HEK293 (cell line): ENCODE results near the gene AP3B1.
A peak's percentile ranks its signal among the peaks of the same experiment; 100 is the strongest.

Source experiments
- CTCF ChIA-PET: fragments of 350-600 bp; formaldehyde crosslinking; extraction: SDS; loops from one replicate; lab custom pipeline; 2021; ENCODE audit warnings: antibody characterized with exemption; lab: Yijun Ruan, JAX
- POLR2A ChIA-PET: fragments of 300-600 bp; formaldehyde crosslinking; extraction: SDS; loops from one replicate; lab custom pipeline; 2020; ENCODE audit warnings: antibody characterized with exemption, inconsistent platforms; lab: Yijun Ruan, JAX
- H3K27ac ChIP-seq: fragments of 200-500 bp; sonication (Bioruptor generic); 2 replicates; pipeline ENCODE4 v1.5.1; 2014; ENCODE audit warnings: low read depth, low read length, control low read depth, inconsistent platforms; ENCODE audit errors: extremely low read depth
- H3K36me3 ChIP-seq, 2 experiments: fragments of 200-500 bp in 1 of 2; sonication (Bioruptor generic) in 1 of 2; 1 replicate in 1 of 2; 2 replicates in 1 of 2; pipeline ENCODE4 v1.5.1; 2014 to 2017; ENCODE audit warnings: inconsistent platforms in 2 of 2, low read length in 2 of 2; ENCODE audit not compliant: control insufficient read depth in 2 of 2, insufficient read depth in 1 of 2
- H3K4me1 ChIP-seq: fragments of 200-500 bp; sonication (Bioruptor generic); 2 replicates; pipeline ENCODE4 v1.5.1; 2014; ENCODE audit warnings: mild to moderate bottlenecking, low read length, inconsistent platforms; ENCODE audit not compliant: control insufficient read depth, insufficient read depth
- H3K4me3 ChIP-seq: 2 replicates; pipeline ENCODE4 v1.5.1; 2011; ENCODE audit warnings: low read depth, mild to moderate bottlenecking, control low read depth, low read length, moderate library complexity
- H3K9me3 ChIP-seq: fragments of 200-500 bp; sonication (Bioruptor generic); 2 replicates; pipeline ENCODE4 v1.5.1; 2014; ENCODE audit warnings: low read depth, low read length, inconsistent platforms; ENCODE audit not compliant: control insufficient read depth, insufficient read depth
- KLF10 ChIP-seq: fragments of 450-650 bp; IDR thresholded peaks from 2 replicates; pipeline ENCODE4 v1.5.1; 2018; ENCODE audit warnings: missing biosample characterization, mild to moderate bottlenecking, missing genetic modification characterization
- SETDB1 ChIP-seq: IDR thresholded peaks from one replicate; pipeline ENCODE4 v1.6.1; 2017; ENCODE audit warnings: mild to moderate bottlenecking, low read length, moderate library complexity, mixed read lengths; ENCODE audit not compliant: insufficient read length
- WT1 ChIP-seq: fragments of 450-650 bp; formaldehyde crosslinking; IDR thresholded peaks from 2 replicates; pipeline ENCODE4 v1.5.1; 2016; ENCODE audit warnings: missing biosample characterization, missing genetic modification characterization
- ZBTB20 ChIP-seq: fragments of 450-650 bp; formaldehyde crosslinking; IDR thresholded peaks from 2 replicates; pipeline ENCODE4 v1.5.1; 2016; ENCODE audit warnings: missing biosample characterization, missing genetic modification characterization
- ZBTB21 ChIP-seq: fragments of 450-650 bp; formaldehyde crosslinking; IDR thresholded peaks from 2 replicates; pipeline ENCODE4 v1.5.1; 2017; ENCODE audit warnings: missing biosample characterization, missing genetic modification characterization
- ZIC2 ChIP-seq: fragments of 450-650 bp; formaldehyde crosslinking; IDR thresholded peaks from 2 replicates; pipeline ENCODE4 v1.5.1; 2016; ENCODE audit warnings: missing biosample characterization, missing genetic modification characterization
- ZNF121 ChIP-seq: fragments of 450-650 bp; formaldehyde crosslinking; IDR thresholded peaks from 2 replicates; pipeline ENCODE4 v1.5.1; 2016; ENCODE audit warnings: missing biosample characterization, missing genetic modification characterization
- ZNF184 ChIP-seq: fragments of 450-650 bp; IDR thresholded peaks from 2 replicates; pipeline ENCODE4 v1.5.1; 2018; ENCODE audit warnings: missing biosample characterization, mild to moderate bottlenecking, missing genetic modification characterization
- ZNF19 ChIP-seq: fragments of 450-650 bp; formaldehyde crosslinking; IDR thresholded peaks from 2 replicates; pipeline ENCODE4; 2016; ENCODE audit warnings: missing biosample characterization, missing genetic modification characterization, low read depth
- ZNF202 ChIP-seq: fragments of 450-650 bp; formaldehyde crosslinking; IDR thresholded peaks from 2 replicates; pipeline ENCODE4 v1.5.1; 2016; ENCODE audit warnings: missing biosample characterization, missing genetic modification characterization, borderline replicate concordance
- ZNF223 ChIP-seq: fragments of 450-650 bp; formaldehyde crosslinking; IDR thresholded peaks from 2 replicates; pipeline ENCODE4 v1.5.1; 2016; ENCODE audit warnings: missing biosample characterization, missing genetic modification characterization
- ZNF335 ChIP-seq: fragments of 450-650 bp; formaldehyde crosslinking; conservative IDR thresholded peaks from 2 replicates; pipeline ENCODE4 v1.5.1; 2016; ENCODE audit warnings: missing biosample characterization, missing genetic modification characterization
- ZNF48 ChIP-seq: fragments of 450-650 bp; formaldehyde crosslinking; IDR thresholded peaks from 2 replicates; pipeline ENCODE4 v1.5.1; 2016; ENCODE audit warnings: missing biosample characterization, missing genetic modification characterization
- ZNF623 ChIP-seq: fragments of 450-650 bp; formaldehyde crosslinking; IDR thresholded peaks from 2 replicates; pipeline ENCODE4 v1.5.1; 2016; ENCODE audit warnings: missing biosample characterization, missing genetic modification characterization
- ZNF677 ChIP-seq: fragments of 450-650 bp; IDR thresholded peaks from 2 replicates; pipeline ENCODE4 v1.5.0; 2018; ENCODE audit warnings: missing biosample characterization, mild to moderate bottlenecking, missing genetic modification characterization, moderate library complexity
- ZNF768 ChIP-seq: fragments of 450-650 bp; formaldehyde crosslinking; IDR thresholded peaks from 2 replicates; pipeline ENCODE4 v1.5.1; 2018; ENCODE audit warnings: missing biosample characterization, mild to moderate bottlenecking, missing genetic modification characterization
- ZNF843 ChIP-seq: fragments of 450-650 bp; formaldehyde crosslinking; IDR thresholded peaks from 2 replicates; pipeline ENCODE4 v1.5.1; 2016; ENCODE audit warnings: missing biosample characterization, missing genetic modification characterization
- ZSCAN23 ChIP-seq: fragments of 450-650 bp; formaldehyde crosslinking; IDR thresholded peaks from 2 replicates; pipeline ENCODE4 v1.5.1; 2016; ENCODE audit warnings: missing biosample characterization, missing genetic modification characterization
- TF ChIP-seq, protein P1 (sequence below): fragments of 450-650 bp; formaldehyde crosslinking; IDR thresholded peaks from 2 replicates; pipeline ENCODE4; 2016; ENCODE audit warnings: missing biosample characterization, missing genetic modification characterization
- TF ChIP-seq, protein P2 (sequence below): fragments of 450-650 bp; formaldehyde crosslinking; IDR thresholded peaks from 2 replicates; pipeline ENCODE4 v1.5.1; 2016; ENCODE audit warnings: missing biosample characterization, missing genetic modification characterization

Gene AP3B1

DNA sequence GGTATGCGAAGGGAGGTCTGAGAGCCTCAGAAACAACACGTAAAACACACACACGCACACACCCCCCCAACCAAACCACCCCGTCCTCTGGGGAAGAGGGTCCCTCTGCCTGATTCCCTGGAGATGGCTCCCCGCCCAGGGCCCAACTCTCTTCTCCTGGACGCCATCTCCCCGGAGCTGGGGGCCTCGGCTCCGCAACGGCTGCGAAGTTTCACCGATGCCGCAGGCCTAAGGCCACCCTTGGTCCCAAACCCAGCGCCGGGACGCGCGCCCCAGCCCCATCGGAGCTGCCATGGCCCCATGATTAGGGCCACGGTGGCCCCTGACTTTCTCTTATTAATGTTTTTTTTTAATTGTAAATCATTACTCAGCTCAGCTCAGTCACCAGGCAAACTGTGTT lies 337.0 kb downstream of the AP3B1 start:
- no peak for TF ChIP-seq ZNF19 (tag by site-specific recombination)
- TF ChIP-seq, protein P1, sequence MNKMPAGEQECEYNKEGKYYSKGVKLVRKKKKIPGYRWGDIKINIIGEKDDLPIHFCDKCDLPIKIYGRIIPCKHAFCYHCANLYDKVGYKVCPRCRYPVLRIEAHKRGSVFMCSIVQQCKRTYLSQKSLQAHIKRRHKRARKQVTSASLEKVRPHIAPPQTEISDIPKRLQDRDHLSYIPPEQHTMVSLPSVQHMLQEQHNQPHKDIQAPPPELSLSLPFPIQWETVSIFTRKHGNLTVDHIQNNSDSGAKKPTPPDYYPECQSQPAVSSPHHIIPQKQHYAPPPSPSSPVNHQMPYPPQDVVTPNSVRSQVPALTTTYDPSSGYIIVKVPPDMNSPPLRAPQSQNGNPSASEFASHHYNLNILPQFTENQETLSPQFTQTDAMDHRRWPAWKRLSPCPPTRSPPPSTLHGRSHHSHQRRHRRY (tag by site-specific recombination): no peak
- no peak for TF ChIP-seq ZSCAN23 (tag by site-specific recombination)
- peak; percentile 77 for TF ChIP-seq ZNF202
- no peak for TF ChIP-seq ZBTB20 (tag by site-specific recombination)
- H3K4me3 ChIP-seq: no peak overlapping the region
- H3K4me1 ChIP-seq: no peaks in the 10 kb centered on the region
- no peaks in the 10 kb centered on the region for H3K36me3 ChIP-seq
- no peak overlapping the region for H3K27ac ChIP-seq
- CTCF ChIA-PET: interaction anchor here (0.7 kb wide), 1 partner anchor 789 kb away, joined by 3 read pairs; no protein-coding TSS in a partner anchor
- no peaks in the 10 kb centered on the region for H3K9me3 ChIP-seq
- POLR2A ChIA-PET: no interaction called here

DNA sequence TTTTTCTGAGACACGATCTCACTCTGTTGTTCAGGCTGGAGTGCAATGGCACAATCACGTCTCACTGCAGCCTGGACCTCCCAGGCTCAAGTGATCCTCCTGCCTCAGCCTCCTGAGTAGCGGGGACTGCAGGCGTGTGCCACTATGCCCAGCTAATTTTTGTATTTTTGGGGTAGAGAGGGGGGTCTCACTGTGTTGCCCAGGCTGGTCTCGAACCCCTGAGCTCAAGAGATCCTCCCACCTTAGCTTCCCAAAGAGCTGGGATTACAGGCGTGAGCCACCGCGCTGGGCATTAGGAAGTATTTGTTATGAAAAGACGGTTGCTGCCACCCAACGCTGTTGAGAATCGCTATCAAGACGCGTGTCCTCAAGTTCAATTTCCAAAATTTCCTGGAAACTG lies 337.4 kb downstream of the AP3B1 start:
- H3K36me3 ChIP-seq: no peaks in the 10 kb centered on the region
- no peaks in the 10 kb centered on the region for H3K4me1 ChIP-seq
- TF ChIP-seq ZNF335 (tag by site-specific recombination) (no peak), ZNF121 (peak; percentile 67)
- TF ChIP-seq, all 188 proteins: peak for 1
- Histone ChIP-seq H3K9me3 (no peaks in the 10 kb centered on the region), H3K27ac (no peak overlapping the region), H3K4me3 (no peak overlapping the region)
- POLR2A ChIA-PET: no interaction called here
- CTCF ChIA-PET: no interaction called here

DNA sequence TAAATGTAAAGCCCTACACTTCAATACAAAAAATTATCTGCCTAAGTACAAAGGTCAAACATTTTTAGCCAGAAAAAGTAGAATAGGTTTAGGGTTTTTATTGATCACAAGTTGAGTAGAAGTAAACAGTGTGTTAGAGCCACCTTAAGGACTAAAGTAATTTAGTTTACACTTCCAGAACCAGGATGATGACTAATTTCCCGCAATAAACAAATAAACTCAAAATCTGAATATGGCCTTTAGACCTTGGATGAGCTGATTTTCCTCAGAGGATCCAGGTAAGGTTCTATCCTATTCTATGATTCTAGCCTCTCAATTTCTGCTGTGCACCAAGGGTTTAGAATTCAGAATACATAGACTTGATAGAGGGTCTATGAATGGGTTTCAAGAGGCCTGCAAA lies 338.9 kb downstream of the AP3B1 start:
- H3K9me3 ChIP-seq: no peaks in the 10 kb centered on the region
- H3K4me3 ChIP-seq: no peak overlapping the region
- ChIA-PET CTCF (no interaction called here), POLR2A (no interaction called here)
- H3K27ac ChIP-seq: no peak overlapping the region
- no peaks in the 10 kb centered on the region for H3K36me3 ChIP-seq
- no peaks in the 10 kb centered on the region for H3K4me1 ChIP-seq
- peak; percentile 32 for TF ChIP-seq SETDB1
- no peak for TF ChIP-seq ZNF121

DNA sequence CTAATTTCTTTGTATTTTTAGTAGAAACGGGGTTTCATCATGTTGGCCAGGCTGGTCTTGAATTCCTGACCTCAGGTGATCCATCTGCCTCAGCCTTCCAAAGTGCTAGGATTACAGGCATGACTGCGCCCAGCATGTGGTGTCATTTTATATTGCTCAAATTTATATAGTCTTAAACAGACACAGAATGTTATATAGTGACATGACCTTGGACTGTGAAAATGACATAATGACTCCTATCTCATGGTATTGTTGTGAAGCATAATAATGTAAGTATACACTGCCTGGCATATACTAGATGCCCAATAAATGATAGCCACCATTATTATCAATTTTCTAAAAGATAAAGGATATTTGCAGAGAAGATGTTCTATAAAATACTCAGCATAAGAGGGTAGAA lies 341.1 kb downstream of the AP3B1 start:
- no peak for TF ChIP-seq KLF10
- TF ChIP-seq ZIC2: 0 out of 2 replicates have a peak, but pooled peaks have one; percentile 14
- TF ChIP-seq WT1 (tag by site-specific recombination): 0 out of 2 replicates have a peak, but pooled peaks have one; percentile 21
- no peaks in the 10 kb centered on the region for H3K4me1 ChIP-seq
- H3K36me3 ChIP-seq: no peaks in the 10 kb centered on the region
- POLR2A ChIA-PET: interaction anchor here (0.7 kb wide), 1 partner anchor 170 kb away, joined by 3 read pairs; no protein-coding TSS in a partner anchor
- H3K9me3 ChIP-seq: no peaks in the 10 kb centered on the region
- CTCF ChIA-PET: interaction anchor here (0.6 kb wide), 2 partner anchors 11 to 294 kb away, joined by 5 to 6 read pairs; no protein-coding TSS in a partner anchor
- no peak overlapping the region for H3K4me3 ChIP-seq
- no peak overlapping the region for H3K27ac ChIP-seq

DNA sequence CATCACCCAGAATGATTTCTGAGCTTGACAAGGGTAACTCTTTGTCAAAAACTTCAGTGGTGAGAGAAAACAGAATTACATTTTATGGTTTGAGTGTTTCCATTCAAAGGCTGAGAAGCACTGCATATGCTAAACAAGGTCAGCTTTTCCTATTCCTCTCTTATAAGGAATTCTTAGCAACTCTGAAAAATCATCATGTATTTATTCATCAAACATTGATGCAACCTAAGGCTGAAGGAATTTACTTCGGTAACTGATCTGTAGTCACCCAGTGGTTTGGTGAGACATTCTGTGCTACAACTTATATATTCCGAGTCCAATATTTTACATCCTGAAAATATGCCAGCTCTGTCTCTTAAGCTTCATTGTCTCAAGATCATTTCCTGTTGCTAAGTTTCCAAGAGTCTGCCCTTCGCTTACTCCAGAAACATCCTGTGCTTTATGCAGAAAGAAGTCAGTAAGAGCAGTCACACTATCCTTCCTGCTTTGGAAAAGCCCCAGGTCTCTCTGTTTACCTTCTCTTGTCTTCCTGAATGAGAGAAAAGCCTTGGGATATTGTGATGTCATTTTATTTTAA lies 341.8 kb downstream of the AP3B1 start:
- Histone ChIP-seq H3K27ac (no peak overlapping the region), H3K36me3 (no peaks in the 10 kb centered on the region), H3K9me3 (no peaks in the 10 kb centered on the region), H3K4me3 (no peak overlapping the region), H3K4me1 (no peaks in the 10 kb centered on the region)
- CTCF ChIA-PET: no interaction called here
- POLR2A ChIA-PET: no interaction called here
- TF ChIP-seq ZBTB21 (tag by site-specific recombination): no peak
- no peak for TF ChIP-seq ZNF768 (tag by site-specific recombination)
- TF ChIP-seq ZNF48: no peak
- TF ChIP-seq ZNF184 (tag by site-specific recombination): no peak
- no peak for TF ChIP-seq ZNF843 (tag by site-specific recombination)
- TF ChIP-seq, protein P2, sequence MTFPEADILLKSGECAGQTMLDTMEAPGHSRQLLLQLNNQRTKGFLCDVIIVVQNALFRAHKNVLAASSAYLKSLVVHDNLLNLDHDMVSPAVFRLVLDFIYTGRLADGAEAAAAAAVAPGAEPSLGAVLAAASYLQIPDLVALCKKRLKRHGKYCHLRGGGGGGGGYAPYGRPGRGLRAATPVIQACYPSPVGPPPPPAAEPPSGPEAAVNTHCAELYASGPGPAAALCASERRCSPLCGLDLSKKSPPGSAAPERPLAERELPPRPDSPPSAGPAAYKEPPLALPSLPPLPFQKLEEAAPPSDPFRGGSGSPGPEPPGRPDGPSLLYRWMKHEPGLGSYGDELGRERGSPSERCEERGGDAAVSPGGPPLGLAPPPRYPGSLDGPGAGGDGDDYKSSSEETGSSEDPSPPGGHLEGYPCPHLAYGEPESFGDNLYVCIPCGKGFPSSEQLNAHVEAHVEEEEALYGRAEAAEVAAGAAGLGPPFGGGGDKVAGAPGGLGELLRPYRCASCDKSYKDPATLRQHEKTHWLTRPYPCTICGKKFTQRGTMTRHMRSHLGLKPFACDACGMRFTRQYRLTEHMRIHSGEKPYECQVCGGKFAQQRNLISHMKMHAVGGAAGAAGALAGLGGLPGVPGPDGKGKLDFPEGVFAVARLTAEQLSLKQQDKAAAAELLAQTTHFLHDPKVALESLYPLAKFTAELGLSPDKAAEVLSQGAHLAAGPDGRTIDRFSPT (tag by site-specific recombination): no peak
- TF ChIP-seq ZNF677 (tag by site-specific recombination): no peak
- TF ChIP-seq ZNF623: no peak
- TF ChIP-seq ZNF223 (tag by site-specific recombination): no peak
